Loucy (cell line): ENCODE data around the gene ZDHHC11.
"Not testable (repeated sequence)": the region's sequence is repeated elsewhere in the genome, so short reads cannot be mapped to it uniquely, and the experiment has no call there.

Experiments
- H2AFZ ChIP-seq: fragments of 200-600 bp; sonication (generic); 2 replicates; pipeline ENCODE4 v1.6.0; 2016; ENCODE audit warnings: antibody characterized with exemption, mild to moderate bottlenecking, low read length, moderate library complexity
- H3F3A ChIP-seq: fragments of 200-600 bp; 2 replicates; pipeline ENCODE4 v1.6.0; 2016; ENCODE audit warnings: antibody characterized with exemption, low read depth, mild to moderate bottlenecking
- H3K27me3 ChIP-seq: fragments of 200-600 bp; sonication (generic); 2 replicates; pipeline ENCODE4 v1.6.1; 2014; ENCODE audit warnings: low read length, mild to moderate bottlenecking; ENCODE audit not compliant: insufficient read depth, poor library complexity, severe bottlenecking
- H3K36me3 ChIP-seq: fragments of 200-600 bp; sonication (generic); 2 replicates; pipeline ENCODE4 v1.6.1; 2016; ENCODE audit warnings: low read length; ENCODE audit not compliant: insufficient read depth
- H3K4me1 ChIP-seq: fragments of 200-600 bp; sonication (generic); 2 replicates; pipeline ENCODE4 v1.5.1; 2014; ENCODE audit warnings: low read length, mild to moderate bottlenecking; ENCODE audit not compliant: insufficient read depth, poor library complexity, severe bottlenecking
- H3K4me2 ChIP-seq: fragments of 200-600 bp; sonication (generic); 2 replicates; pipeline ENCODE4 v1.6.0; 2014; ENCODE audit warnings: antibody characterized with exemption, low read length, low read depth, mild to moderate bottlenecking; ENCODE audit not compliant: poor library complexity, severe bottlenecking
- H3K4me3 ChIP-seq: fragments of 200-600 bp; sonication (generic); 2 replicates; pipeline ENCODE4 v1.5.1; 2014; ENCODE audit warnings: low read length, mild to moderate bottlenecking, mixed read lengths; ENCODE audit not compliant: poor library complexity, severe bottlenecking
- H3K79me2 ChIP-seq: fragments of 200-600 bp; sonication (generic); 2 replicates; pipeline ENCODE4 v1.6.1; 2014; ENCODE audit warnings: low read length; ENCODE audit not compliant: insufficient read depth
- H3K9ac ChIP-seq: fragments of 200-600 bp; sonication (generic); 2 replicates; pipeline ENCODE4 v1.6.0; 2014; ENCODE audit warnings: mild to moderate bottlenecking, low read depth, low read length, moderate library complexity; ENCODE audit not compliant: poor library complexity, severe bottlenecking
- H3K9me2 ChIP-seq: fragments of 200-600 bp; sonication (generic); replicated peaks from 2 replicates; pipeline ENCODE4 v1.6.1; 2016; ENCODE audit warnings: low read depth, low read length, mixed read lengths
- H3K9me3 ChIP-seq: fragments of 200-600 bp; sonication (generic); 2 replicates; pipeline ENCODE4 v1.6.1; 2014; ENCODE audit warnings: mild to moderate bottlenecking, antibody characterized with exemption, low read length, low read depth; ENCODE audit not compliant: insufficient read depth
- H4K20me1 ChIP-seq: fragments of 200-600 bp; sonication (generic); 2 replicates; pipeline ENCODE4 v1.6.0; 2014; ENCODE audit warnings: antibody characterized with exemption, low read length, mild to moderate bottlenecking; ENCODE audit not compliant: insufficient read depth, poor library complexity, severe bottlenecking
- CTCF ChIP-seq: fragments of 200-600 bp; sonication (generic); conservative IDR thresholded peaks from 2 replicates; pipeline ENCODE4 v1.5.1; 2014; ENCODE audit warnings: mild to moderate bottlenecking, antibody characterized with exemption, low read length
- EZH2phosphoT487 ChIP-seq: fragments of 200-600 bp; IDR thresholded peaks from 2 replicates; pipeline ENCODE4 v1.6.1; 2018; ENCODE audit warnings: antibody characterized with exemption, mild to moderate bottlenecking, moderate library complexity, borderline replicate concordance

ZDHHC11 gene

GRCh38 chr5:801472-801871 lies 49.3 kb downstream of the ZDHHC11 start:
- H4K20me1 ChIP-seq: no peaks in the 10 kb centered on the region
- no peaks in the 10 kb centered on the region for H3K36me3 ChIP-seq
- H3K4me2 ChIP-seq: no peak overlapping the region
- no peaks in the 10 kb centered on the region for H3K9me2 ChIP-seq
- TF ChIP-seq EZH2phosphoT487 (no peak), CTCF (no peak)
- no peaks in the 10 kb centered on the region; the same call in 1 of the 2 replicates for H3K9me3 ChIP-seq
- H3K9ac ChIP-seq: no peak overlapping the region
- H3K4me1 ChIP-seq: no peaks in the 10 kb centered on the region
- H3K79me2 ChIP-seq: no peaks in the 10 kb centered on the region
- H2AFZ ChIP-seq: no peak overlapping the region
- no peaks in the 10 kb centered on the region for H3F3A ChIP-seq
- no peaks in the 10 kb centered on the region for H3K27me3 ChIP-seq
- no peak overlapping the region for H3K4me3 ChIP-seq

DNA sequence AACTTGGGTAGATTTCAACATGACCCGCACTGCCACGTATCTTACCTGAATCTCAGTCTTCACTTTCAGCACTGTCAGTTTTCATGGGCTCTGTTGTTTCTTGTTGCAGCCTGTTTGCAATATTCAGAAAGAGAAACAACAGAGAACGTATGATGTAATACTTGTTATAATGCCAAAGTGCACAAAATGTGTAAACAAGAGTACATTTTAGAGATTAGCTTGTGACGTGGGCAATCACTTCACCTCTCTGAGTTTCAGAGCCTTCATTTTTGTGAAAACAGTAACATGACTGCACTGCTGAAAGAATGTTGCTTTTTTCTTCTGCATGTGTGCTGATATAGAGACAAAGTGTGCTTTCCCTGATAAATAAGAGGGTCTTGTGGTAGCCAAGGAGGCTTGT lies 49.7 kb downstream of the ZDHHC11 start:
- not testable (repeated sequence) for H3K9me2 ChIP-seq, H3K9ac ChIP-seq, H3K27me3 ChIP-seq, H3K4me3 ChIP-seq, H4K20me1 ChIP-seq, H3K4me1 ChIP-seq, H3K4me2 ChIP-seq, H3K79me2 ChIP-seq, H3K9me3 ChIP-seq, H3F3A ChIP-seq, H3K36me3 ChIP-seq, H2AFZ ChIP-seq

DNA sequence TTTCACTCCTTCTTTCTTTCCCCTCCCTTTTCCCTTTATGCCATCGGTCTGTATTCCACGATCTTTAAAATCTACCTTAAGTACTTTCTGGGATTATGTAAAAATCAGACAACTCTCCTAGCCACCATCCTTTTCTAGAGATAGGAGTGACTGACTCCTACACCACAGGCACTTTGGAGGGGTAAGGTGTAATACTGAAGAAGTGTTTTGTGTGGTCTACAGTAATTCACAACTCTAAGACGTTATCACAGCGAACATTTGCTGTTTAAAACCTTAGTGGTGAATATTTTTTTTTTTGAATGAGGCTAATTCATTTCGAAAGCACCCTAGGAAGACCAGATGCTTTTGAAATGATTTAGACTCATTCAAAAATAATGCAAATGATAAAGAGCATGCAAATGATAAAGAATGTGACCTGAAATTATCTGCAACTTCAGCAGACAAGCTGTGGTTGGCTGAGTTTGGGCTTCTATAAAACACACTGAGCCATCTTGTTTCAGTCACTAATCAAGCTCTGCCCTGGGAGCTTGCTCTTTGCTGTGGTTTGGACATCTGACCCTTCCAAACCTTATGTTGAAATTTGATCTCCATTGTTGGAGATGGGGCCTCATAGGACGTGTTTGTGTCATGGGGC lies 52.2 kb downstream of the ZDHHC11 start:
- H3K4me3 ChIP-seq, H3K36me3 ChIP-seq, H3K4me1 ChIP-seq, H3K9me3 ChIP-seq, H3K9ac ChIP-seq, H3K27me3 ChIP-seq, H3K4me2 ChIP-seq, H3K79me2 ChIP-seq, H3F3A ChIP-seq, H2AFZ ChIP-seq, H4K20me1 ChIP-seq, H3K9me2 ChIP-seq: not testable (repeated sequence)

DNA sequence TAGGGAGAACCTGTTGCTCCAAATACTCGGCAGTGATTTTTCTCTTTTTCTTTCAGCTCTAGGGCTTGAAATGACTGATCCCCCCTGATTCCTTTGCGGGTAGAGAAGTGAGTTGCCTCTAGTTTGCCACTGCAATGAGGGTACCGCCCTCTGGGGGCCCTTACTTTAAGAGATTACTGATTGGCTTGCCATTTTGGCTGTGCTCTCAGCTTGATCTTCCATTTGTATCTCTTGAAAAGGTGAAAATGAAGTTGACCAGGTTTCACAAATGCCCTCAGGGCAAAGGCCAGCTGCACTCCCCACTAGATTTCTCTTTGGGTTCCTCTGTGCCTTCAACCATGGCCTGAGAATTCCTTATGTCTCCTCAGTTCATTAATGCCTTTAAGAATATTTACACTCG lies 52.8 kb downstream of the ZDHHC11 start:
- not testable (repeated sequence) for H3K9me3 ChIP-seq, H3F3A ChIP-seq, H3K4me3 ChIP-seq, H3K79me2 ChIP-seq, H3K27me3 ChIP-seq, H3K4me1 ChIP-seq, H4K20me1 ChIP-seq, H3K9me2 ChIP-seq, H2AFZ ChIP-seq, H3K4me2 ChIP-seq, H3K36me3 ChIP-seq, H3K9ac ChIP-seq

DNA sequence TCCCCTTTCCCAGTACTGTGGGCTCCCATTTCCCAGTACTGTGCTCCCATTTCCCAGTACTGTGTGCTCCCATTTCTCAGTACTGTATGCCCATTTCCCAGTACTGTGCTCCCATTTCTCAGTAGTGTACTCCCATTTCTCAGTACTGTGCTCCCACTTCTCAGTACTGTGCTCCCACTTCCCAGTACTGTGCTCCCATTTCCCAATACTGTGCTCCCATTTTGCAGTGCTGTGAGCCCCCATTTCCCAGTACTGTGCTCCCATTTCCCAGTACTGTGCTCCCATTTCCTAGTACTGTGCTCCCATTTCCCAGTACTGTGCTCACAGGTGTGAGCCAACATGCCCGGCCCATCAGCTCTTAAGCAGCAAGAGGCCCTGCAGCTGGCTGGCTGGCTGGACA lies 54.9 kb downstream of the ZDHHC11 start:
- H3K9me3 ChIP-seq, H3K79me2 ChIP-seq, H3K4me3 ChIP-seq, H3K36me3 ChIP-seq, H4K20me1 ChIP-seq, H3K4me2 ChIP-seq, H3K9me2 ChIP-seq, H3K9ac ChIP-seq, H2AFZ ChIP-seq, H3F3A ChIP-seq, H3K4me1 ChIP-seq, H3K27me3 ChIP-seq: not testable (repeated sequence)

- not testable (repeated sequence) for H3K9ac ChIP-seq, H3K27me3 ChIP-seq, H2AFZ ChIP-seq
Observed at GRCh38 chr5:794948-795347, 55.8 kb downstream of the ZDHHC11 start.

GRCh38 chr5:788703-789102 lies 62.1 kb downstream of the ZDHHC11 start:
- H3K4me1 ChIP-seq, H3K9ac ChIP-seq, H3K79me2 ChIP-seq, H3K27me3 ChIP-seq, H2AFZ ChIP-seq, H3K4me2 ChIP-seq, H3K9me3 ChIP-seq, H3K36me3 ChIP-seq, H3K9me2 ChIP-seq, H4K20me1 ChIP-seq, H3K4me3 ChIP-seq, H3F3A ChIP-seq: not testable (repeated sequence)

More at GRCh38 chr5:794948-795347, 55.8 kb downstream of the ZDHHC11 start:
- H3K4me3 ChIP-seq, H3F3A ChIP-seq, H4K20me1 ChIP-seq, H3K4me2 ChIP-seq, H3K36me3 ChIP-seq, H3K9me3 ChIP-seq, H3K9me2 ChIP-seq, H3K4me1 ChIP-seq, H3K79me2 ChIP-seq: not testable (repeated sequence)
